ENCODE data around the gene SEMA3C. TPM values are rescaled to one million over a fixed set of nuclear protein-coding genes. Genes with fewer than 3 reads are reported as not detected.
A peak's percentile ranks its signal among the peaks of the same experiment; 100 is the strongest.

SEMA3C gene
- total RNA-seq, 1 donor from 2014 or later = 90.6 TPM

DNA sequence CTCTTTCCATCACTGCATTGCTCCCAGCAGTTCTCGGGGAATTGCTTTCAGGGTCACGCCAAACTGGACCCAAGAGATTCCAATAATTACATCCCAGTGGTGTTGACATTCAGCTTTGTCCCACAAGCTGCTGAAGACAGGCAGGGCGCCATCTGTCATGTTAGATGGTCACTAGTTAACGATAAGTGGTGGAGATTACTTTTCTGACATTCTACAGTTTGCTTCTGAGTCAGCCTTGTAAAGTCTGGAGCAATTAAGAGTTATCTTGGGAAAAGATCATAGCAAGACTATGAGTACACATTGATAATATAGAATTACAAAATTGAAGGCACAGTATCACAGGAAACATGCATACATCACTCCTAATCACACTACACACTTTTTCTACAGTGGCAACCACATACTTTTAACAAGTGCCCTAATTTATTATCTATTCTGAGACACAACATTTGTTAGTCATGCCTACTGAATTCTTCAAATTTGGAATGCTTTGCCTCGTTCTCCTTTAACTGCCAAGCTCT, 41.9 kb downstream of the SEMA3C start:
- DNase-seq (ENCODE audit: extremely low spot score in 2 of 2) = no peak
- peak overlapping the region; percentile 4 for H3K27ac ChIP-seq
- no peaks in the 10 kb centered on the region for H3K9me3 ChIP-seq

DNA sequence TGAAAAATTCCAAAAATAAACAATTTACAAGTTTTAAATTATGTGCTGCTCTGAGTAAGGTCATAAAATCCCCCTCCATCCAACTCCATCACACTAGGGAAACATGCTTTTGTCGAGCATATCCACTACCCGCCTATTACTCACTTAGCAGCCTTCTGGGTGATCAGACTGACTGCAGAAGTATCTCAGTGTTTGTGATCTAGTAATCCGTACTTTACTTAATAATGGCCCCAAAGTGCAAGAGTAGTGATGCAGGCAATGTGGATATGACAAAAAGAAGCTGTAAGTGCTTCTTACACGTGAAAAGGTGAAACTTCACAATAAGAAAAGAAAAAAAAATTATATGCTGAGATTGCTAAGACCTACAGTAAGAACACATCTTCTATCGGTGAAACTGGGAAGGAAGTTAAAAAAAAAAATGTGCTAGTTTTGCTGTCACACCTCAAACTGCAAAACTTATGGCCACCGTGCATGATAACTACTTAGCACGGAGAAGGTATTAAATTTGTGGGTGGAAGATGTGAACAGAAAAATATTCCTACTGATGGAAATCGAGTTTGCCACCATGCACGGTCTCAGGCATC, 43.2 kb downstream of the SEMA3C start:
- intact Hi-C loops (cut with DNase I) = no loop called here
- no peak overlapping the region for H3K27ac ChIP-seq
- no peak for TF ChIP-seq POLR2A (IDR thresholded peaks at IDR 0.05)
- TF ChIP-seq, protein P1, sequence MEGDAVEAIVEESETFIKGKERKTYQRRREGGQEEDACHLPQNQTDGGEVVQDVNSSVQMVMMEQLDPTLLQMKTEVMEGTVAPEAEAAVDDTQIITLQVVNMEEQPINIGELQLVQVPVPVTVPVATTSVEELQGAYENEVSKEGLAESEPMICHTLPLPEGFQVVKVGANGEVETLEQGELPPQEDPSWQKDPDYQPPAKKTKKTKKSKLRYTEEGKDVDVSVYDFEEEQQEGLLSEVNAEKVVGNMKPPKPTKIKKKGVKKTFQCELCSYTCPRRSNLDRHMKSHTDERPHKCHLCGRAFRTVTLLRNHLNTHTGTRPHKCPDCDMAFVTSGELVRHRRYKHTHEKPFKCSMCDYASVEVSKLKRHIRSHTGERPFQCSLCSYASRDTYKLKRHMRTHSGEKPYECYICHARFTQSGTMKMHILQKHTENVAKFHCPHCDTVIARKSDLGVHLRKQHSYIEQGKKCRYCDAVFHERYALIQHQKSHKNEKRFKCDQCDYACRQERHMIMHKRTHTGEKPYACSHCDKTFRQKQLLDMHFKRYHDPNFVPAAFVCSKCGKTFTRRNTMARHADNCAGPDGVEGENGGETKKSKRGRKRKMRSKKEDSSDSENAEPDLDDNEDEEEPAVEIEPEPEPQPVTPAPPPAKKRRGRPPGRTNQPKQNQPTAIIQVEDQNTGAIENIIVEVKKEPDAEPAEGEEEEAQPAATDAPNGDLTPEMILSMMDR (IDR thresholded peaks at IDR 0.05) = no peak
- no peak for TF ChIP-seq POLR2AphosphoS5 (IDR thresholded peaks at IDR 0.05; ENCODE audit: insufficient read depth in 1 of 2, low read depth in 1 of 2)
- no peak overlapping the region for H3K4me3 ChIP-seq
- no peaks in the 10 kb centered on the region for H3K27me3 ChIP-seq
- H3K36me3 ChIP-seq = no peaks in the 10 kb centered on the region
- no peak for DNase-seq (ENCODE audit: extremely low spot score in 2 of 2)
- peaks cover 20% of the 10 kb centered on the region for H3K4me1 ChIP-seq
- no peaks in the 10 kb centered on the region for H3K9me3 ChIP-seq

More for the DNA sequence above, 41.9 kb downstream of the SEMA3C start:
- TF ChIP-seq POLR2A (IDR thresholded peaks at IDR 0.05) (no peak), POLR2AphosphoS5 (IDR thresholded peaks at IDR 0.05; ENCODE audit: insufficient read depth in 1 of 2, low read depth in 1 of 2) (no peak)
- TF ChIP-seq, protein P1 (IDR thresholded peaks at IDR 0.05) = no peak
- Histone ChIP-seq H3K4me1 (peaks cover 20% of the 10 kb centered on the region), H3K4me3 (no peak overlapping the region), H3K27me3 (no peaks in the 10 kb centered on the region), H3K36me3 (no peaks in the 10 kb centered on the region)
- intact Hi-C loops (cut with DNase I) = no loop called here

DNA sequence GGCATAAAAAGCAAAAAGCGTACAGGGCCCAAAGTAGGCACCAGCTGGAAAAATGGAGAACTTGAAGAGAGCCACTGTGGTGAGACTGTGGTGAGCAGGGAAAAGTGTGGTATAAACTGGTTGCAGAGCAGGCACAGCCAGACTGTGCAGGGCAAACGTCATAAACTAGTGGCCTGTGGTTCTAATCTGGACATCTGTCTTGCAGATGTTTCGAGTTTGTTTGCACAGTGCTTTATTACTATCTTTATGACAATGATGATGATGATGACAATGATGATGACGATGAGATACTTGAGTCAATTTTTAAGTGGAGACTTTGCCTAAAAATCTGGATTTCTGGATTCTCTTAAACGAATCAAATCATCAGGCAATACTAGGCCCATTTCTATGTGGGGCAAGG, 45.7 kb downstream of the SEMA3C start:
- H3K9me3 ChIP-seq = no peaks in the 10 kb centered on the region
- H3K36me3 ChIP-seq = no peaks in the 10 kb centered on the region
- H3K4me3 ChIP-seq = no peak overlapping the region
- intact Hi-C loops (cut with DNase I) = no loop called here
- no peak overlapping the region for H3K27ac ChIP-seq
- H3K4me1 ChIP-seq = peaks cover 19% of the 10 kb centered on the region
- TF ChIP-seq POLR2A (IDR thresholded peaks at IDR 0.05) (no peak), POLR2AphosphoS5 (IDR thresholded peaks at IDR 0.05; ENCODE audit: insufficient read depth in 1 of 2, low read depth in 1 of 2) (no peak)
- TF ChIP-seq, protein P1 (IDR thresholded peaks at IDR 0.05) = no peak
- DNase-seq (ENCODE audit: extremely low spot score in 2 of 2) = no peak
- H3K27me3 ChIP-seq = no peaks in the 10 kb centered on the region

DNA sequence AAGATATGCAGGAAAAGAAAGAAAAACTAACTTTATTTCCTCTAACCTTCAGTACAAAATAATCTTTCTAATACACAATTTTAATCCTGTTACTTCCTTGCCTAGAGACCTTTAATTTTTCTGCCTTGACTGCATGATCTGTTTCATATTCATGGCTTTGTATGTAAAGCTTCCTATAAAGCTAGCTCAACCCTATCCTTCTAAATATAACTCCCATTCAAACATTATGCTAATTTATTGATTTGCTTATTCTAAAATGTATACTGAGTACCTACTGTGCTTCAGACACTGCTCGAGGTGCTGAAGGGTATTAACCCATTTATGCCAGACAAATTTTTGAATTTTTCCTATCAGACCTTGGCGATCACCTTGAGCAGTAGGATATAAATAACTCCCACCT, 47.6 kb downstream of the SEMA3C start:
- H3K27me3 ChIP-seq = no peaks in the 10 kb centered on the region
- DNase-seq (ENCODE audit: extremely low spot score in 2 of 2) = no peak
- no peak overlapping the region for H3K27ac ChIP-seq
- no peak for TF ChIP-seq POLR2AphosphoS5 (IDR thresholded peaks at IDR 0.05; ENCODE audit: insufficient read depth in 1 of 2, low read depth in 1 of 2)
- TF ChIP-seq, protein P1 (IDR thresholded peaks at IDR 0.05) = no peak
- TF ChIP-seq POLR2A (IDR thresholded peaks at IDR 0.05) = no peak
- H3K36me3 ChIP-seq = no peaks in the 10 kb centered on the region
- no peak overlapping the region for H3K4me3 ChIP-seq
- H3K9me3 ChIP-seq = no peaks in the 10 kb centered on the region
- intact Hi-C loops (cut with DNase I) = no loop called here
- H3K4me1 ChIP-seq = peaks cover 6% of the 10 kb centered on the region

DNA sequence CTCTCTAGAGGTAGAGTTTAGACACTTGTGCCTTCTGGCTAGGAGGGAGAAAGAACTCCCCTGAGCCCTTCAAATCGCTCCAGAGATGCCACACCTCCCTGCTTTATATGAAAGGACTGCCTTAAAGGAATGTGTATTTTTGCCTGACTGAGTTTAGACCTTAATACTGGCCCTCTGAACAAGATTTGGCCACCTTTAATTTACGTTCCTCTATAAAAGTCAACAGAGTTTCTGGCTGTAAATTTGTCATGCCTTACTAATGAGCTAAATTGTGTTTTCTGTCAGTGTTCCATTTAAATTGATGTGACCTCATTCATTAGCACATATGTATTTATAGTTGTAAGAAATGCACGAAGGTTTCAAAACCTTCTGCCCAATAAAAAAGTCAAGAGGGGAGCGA, 48.0 kb downstream of the SEMA3C start:
- DNase-seq (ENCODE audit: extremely low spot score in 2 of 2) = no peak
- intact Hi-C loops (cut with DNase I) = no loop called here
- Histone ChIP-seq H3K27me3 (no peaks in the 10 kb centered on the region), H3K4me1 (peaks cover 4% of the 10 kb centered on the region), H3K9me3 (no peaks in the 10 kb centered on the region), H3K27ac (no peak overlapping the region), H3K36me3 (no peaks in the 10 kb centered on the region), H3K4me3 (no peak overlapping the region)
- no peak for TF ChIP-seq POLR2A (IDR thresholded peaks at IDR 0.05)
- TF ChIP-seq, protein P1 (IDR thresholded peaks at IDR 0.05) = no peak
- TF ChIP-seq POLR2AphosphoS5 (IDR thresholded peaks at IDR 0.05; ENCODE audit: insufficient read depth in 1 of 2, low read depth in 1 of 2) = no peak
